SU-DHL-6 (cell line): Measurements from ENCODE around the gene HECW1.

Source experiments
- H2AFZ ChIP-seq: fragments of 200-600 bp; sonication (generic); 2 replicates; pipeline ENCODE4 v1.6.1; 2014; ENCODE audit warnings: low read depth, mild to moderate bottlenecking, moderate library complexity, mixed read lengths, antibody characterized with exemption, low read length; ENCODE audit not compliant: severe bottlenecking
- H3F3A ChIP-seq: fragments of 200-600 bp; shearing (Covaris generic); 2 replicates; pipeline ENCODE4 v1.6.0; 2016; ENCODE audit warnings: antibody characterized with exemption, mild to moderate bottlenecking; ENCODE audit not compliant: insufficient read depth
- H3K27ac ChIP-seq: fragments of 200-600 bp; sonication (generic); 2 replicates; pipeline ENCODE4 v1.5.1; 2016; ENCODE audit warnings: low read depth, mild to moderate bottlenecking, low read length, moderate library complexity, mixed read lengths
- H3K27me3 ChIP-seq: fragments of 200-600 bp; sonication (generic), shearing (Covaris generic); 2 replicates; pipeline ENCODE4 v1.6.0; 2014; ENCODE audit warnings: mild to moderate bottlenecking, low read length
- H3K36me3 ChIP-seq: fragments of 200-600 bp; sonication (generic); 2 replicates; pipeline ENCODE4 v1.6.1; 2014; ENCODE audit warnings: mild to moderate bottlenecking, low read length, mixed read lengths
- H3K4me2 ChIP-seq: fragments of 300-600, 200-600 bp; shearing (Covaris generic), sonication (generic); 2 replicates; pipeline ENCODE4 v1.6.0; 2014; ENCODE audit warnings: low read length, low read depth, mild to moderate bottlenecking; ENCODE audit not compliant: poor library complexity, severe bottlenecking
- H3K4me3 ChIP-seq: fragments of 200-600 bp; sonication (generic); 2 replicates; pipeline ENCODE4 v1.5.1; 2014; ENCODE audit warnings: antibody characterized with exemption, low read length, mild to moderate bottlenecking, mixed read lengths; ENCODE audit not compliant: insufficient read depth, poor library complexity, severe bottlenecking
- H3K79me2 ChIP-seq: fragments of 200-600 bp; sonication (generic); 2 replicates; pipeline ENCODE4 v1.6.1; 2014; ENCODE audit warnings: mild to moderate bottlenecking, low read length, moderate library complexity; ENCODE audit not compliant: insufficient read depth
- H3K9ac ChIP-seq: fragments of 200-600 bp; sonication (generic); 2 replicates; pipeline ENCODE4 v1.7.0; 2014; ENCODE audit warnings: mild to moderate bottlenecking, low read length
- H3K9me2 ChIP-seq: fragments of 200-600 bp; sonication (generic); replicated peaks from 2 replicates; pipeline ENCODE4 v1.6.1; 2014; ENCODE audit warnings: low read length; ENCODE audit not compliant: insufficient read depth
- H3K9me3 ChIP-seq: fragments of 200-600 bp; sonication (generic); 2 replicates; pipeline ENCODE4 v1.6.1; 2014; ENCODE audit warnings: low read length, mixed read lengths; ENCODE audit not compliant: insufficient read depth
- H4K20me1 ChIP-seq: fragments of 200-600 bp; sonication (generic); 2 replicates; pipeline ENCODE4 v1.6.1; 2014; ENCODE audit warnings: low read depth, mild to moderate bottlenecking, antibody characterized with exemption, low read length, moderate library complexity, mixed read lengths
- EZH2phosphoT487 ChIP-seq: fragments of 200-600 bp; sonication (generic), shearing (Covaris generic); conservative IDR thresholded peaks from 2 replicates; pipeline ENCODE4 v1.6.1; 2018; ENCODE audit warnings: mild to moderate bottlenecking, antibody characterized with exemption, low read length, moderate library complexity, mixed read lengths
- TF ChIP-seq, protein P1 (sequence below): fragments of 200-600 bp; sonication (generic); IDR thresholded peaks from one replicate; pipeline ENCODE4 v1.5.1; 2017; ENCODE audit warnings: antibody characterized with exemption, mild to moderate bottlenecking, low read length, moderate library complexity; ENCODE audit not compliant: insufficient read depth, poor library complexity, severe bottlenecking

HECW1 gene

DNA sequence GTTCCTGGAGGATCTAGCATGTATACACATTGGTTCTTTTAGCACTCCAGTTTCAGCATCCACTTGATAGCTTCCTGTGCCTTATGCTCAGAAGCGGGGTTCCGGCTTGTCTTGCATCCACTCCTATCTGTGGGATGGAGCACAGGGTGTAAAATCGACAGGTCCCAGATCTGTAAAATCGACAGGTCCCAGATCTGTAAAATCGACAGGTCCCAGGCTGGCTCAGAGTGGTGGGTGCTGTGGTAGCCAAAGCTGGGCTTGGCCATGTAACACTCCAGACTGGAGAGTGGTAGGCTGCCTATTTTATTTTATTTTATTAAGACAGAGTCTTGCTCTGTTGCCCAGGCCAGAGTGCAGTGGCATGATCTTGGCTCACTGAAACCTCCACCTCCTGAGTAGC is 30.3 kb downstream of the HECW1 start:
- no peak overlapping the region for H2AFZ ChIP-seq
- no peaks in the 10 kb centered on the region for H3F3A ChIP-seq
- H3K4me2 ChIP-seq = no peak overlapping the region
- H3K36me3 ChIP-seq = no peaks in the 10 kb centered on the region
- H3K9ac ChIP-seq = no peak overlapping the region
- no peaks in the 10 kb centered on the region for H3K9me3 ChIP-seq
- no peaks in the 10 kb centered on the region for H3K79me2 ChIP-seq
- H3K27ac ChIP-seq = no peak overlapping the region
- no peak overlapping the region for H3K4me3 ChIP-seq
- no peaks in the 10 kb centered on the region for H4K20me1 ChIP-seq
- H3K9me2 ChIP-seq = no peaks in the 10 kb centered on the region
- H3K27me3 ChIP-seq = no peaks in the 10 kb centered on the region
- TF ChIP-seq EZH2phosphoT487 = no peak
- TF ChIP-seq, protein P1, sequence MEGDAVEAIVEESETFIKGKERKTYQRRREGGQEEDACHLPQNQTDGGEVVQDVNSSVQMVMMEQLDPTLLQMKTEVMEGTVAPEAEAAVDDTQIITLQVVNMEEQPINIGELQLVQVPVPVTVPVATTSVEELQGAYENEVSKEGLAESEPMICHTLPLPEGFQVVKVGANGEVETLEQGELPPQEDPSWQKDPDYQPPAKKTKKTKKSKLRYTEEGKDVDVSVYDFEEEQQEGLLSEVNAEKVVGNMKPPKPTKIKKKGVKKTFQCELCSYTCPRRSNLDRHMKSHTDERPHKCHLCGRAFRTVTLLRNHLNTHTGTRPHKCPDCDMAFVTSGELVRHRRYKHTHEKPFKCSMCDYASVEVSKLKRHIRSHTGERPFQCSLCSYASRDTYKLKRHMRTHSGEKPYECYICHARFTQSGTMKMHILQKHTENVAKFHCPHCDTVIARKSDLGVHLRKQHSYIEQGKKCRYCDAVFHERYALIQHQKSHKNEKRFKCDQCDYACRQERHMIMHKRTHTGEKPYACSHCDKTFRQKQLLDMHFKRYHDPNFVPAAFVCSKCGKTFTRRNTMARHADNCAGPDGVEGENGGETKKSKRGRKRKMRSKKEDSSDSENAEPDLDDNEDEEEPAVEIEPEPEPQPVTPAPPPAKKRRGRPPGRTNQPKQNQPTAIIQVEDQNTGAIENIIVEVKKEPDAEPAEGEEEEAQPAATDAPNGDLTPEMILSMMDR = no peak

DNA sequence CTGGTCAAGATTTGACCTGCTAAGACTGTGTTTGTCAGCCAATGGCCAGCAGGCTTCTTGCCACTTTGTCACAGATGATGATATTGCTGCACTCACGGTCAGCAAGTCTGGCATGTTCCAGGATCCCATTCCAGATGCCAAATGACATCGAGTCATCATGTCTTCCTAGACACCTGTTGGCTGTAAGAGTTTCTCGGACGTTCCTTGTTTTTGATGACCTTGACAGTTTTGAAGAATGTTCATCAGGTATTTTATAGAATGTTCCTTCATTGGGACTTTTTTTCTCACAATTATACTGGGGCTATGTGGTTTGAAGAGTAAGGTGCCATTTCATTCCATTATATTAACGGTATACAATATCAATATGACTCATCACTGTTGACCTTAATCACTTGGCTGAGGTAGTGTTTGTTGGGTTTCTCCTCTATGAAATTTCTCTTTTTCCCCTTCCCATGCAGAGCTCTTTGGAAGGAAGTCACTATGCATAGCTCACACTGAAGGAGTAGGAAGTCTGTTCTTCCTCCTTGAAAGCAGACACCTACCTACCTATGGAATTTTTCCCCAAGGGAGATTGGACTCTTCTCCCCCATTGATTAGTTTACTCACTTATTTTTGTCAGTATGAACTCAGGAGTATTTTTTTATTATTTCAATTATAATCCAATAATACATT is 31.6 kb downstream of the HECW1 start:
- H3K79me2 ChIP-seq = no peaks in the 10 kb centered on the region
- no peak overlapping the region for H3K4me2 ChIP-seq
- no peaks in the 10 kb centered on the region for H3K36me3 ChIP-seq
- no peak overlapping the region for H3K4me3 ChIP-seq
- no peaks in the 10 kb centered on the region for H3F3A ChIP-seq
- H2AFZ ChIP-seq = no peak overlapping the region
- no peaks in the 10 kb centered on the region for H3K9me3 ChIP-seq
- no peak overlapping the region for H3K9ac ChIP-seq
- H3K27ac ChIP-seq = no peak overlapping the region
- H4K20me1 ChIP-seq = no peaks in the 10 kb centered on the region
- no peaks in the 10 kb centered on the region; the same call in 1 of the 2 replicates for H3K27me3 ChIP-seq
- H3K9me2 ChIP-seq = no peaks in the 10 kb centered on the region
- TF ChIP-seq EZH2phosphoT487 = no peak
- TF ChIP-seq, protein P1 = no peak

DNA sequence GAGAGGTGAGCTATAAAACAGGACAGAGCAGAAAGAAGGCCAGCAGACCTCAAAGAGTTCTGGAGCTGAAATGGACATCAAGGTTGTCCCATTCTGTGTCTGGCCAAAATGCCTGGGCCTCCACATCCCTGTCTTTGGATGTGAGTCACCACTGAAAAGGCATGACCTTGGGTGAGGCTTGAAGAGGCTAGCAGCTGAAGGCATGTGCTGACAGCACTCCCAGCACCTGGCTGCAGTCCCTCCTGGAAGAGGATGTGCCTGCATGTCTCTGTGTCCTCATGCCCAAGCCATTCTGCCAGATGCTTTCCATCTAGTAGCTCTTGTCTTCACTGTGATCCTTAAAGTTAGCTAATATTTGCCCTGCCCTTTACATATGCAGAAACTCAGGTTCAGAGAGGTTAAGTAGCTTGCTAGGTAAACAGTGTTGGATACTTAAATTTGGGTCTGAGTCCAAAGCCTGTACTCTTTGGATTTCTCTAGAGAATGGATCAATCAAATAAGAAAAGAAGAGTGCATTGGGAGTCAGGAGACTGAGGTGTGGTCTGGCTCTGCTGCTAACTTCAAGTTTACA is 35.8 kb downstream of the HECW1 start:
- Histone ChIP-seq H2AFZ (no peak overlapping the region), H3K36me3 (no peaks in the 10 kb centered on the region), H3K27me3 (no peaks in the 10 kb centered on the region; the same call in 1 of the 2 replicates), H3K9me3 (no peaks in the 10 kb centered on the region), H3F3A (no peaks in the 10 kb centered on the region), H3K4me3 (no peak overlapping the region), H3K27ac (no peak overlapping the region), H4K20me1 (no peaks in the 10 kb centered on the region), H3K9me2 (no peaks in the 10 kb centered on the region), H3K9ac (no peak overlapping the region), H3K4me2 (no peak overlapping the region), H3K79me2 (no peaks in the 10 kb centered on the region)
- TF ChIP-seq, protein P1 = no peak
- no peak for TF ChIP-seq EZH2phosphoT487
